ENCODE data around the gene CTNNBL1.
A peak's percentile ranks its signal among the peaks of the same experiment; 100 is the strongest.

DNA sequence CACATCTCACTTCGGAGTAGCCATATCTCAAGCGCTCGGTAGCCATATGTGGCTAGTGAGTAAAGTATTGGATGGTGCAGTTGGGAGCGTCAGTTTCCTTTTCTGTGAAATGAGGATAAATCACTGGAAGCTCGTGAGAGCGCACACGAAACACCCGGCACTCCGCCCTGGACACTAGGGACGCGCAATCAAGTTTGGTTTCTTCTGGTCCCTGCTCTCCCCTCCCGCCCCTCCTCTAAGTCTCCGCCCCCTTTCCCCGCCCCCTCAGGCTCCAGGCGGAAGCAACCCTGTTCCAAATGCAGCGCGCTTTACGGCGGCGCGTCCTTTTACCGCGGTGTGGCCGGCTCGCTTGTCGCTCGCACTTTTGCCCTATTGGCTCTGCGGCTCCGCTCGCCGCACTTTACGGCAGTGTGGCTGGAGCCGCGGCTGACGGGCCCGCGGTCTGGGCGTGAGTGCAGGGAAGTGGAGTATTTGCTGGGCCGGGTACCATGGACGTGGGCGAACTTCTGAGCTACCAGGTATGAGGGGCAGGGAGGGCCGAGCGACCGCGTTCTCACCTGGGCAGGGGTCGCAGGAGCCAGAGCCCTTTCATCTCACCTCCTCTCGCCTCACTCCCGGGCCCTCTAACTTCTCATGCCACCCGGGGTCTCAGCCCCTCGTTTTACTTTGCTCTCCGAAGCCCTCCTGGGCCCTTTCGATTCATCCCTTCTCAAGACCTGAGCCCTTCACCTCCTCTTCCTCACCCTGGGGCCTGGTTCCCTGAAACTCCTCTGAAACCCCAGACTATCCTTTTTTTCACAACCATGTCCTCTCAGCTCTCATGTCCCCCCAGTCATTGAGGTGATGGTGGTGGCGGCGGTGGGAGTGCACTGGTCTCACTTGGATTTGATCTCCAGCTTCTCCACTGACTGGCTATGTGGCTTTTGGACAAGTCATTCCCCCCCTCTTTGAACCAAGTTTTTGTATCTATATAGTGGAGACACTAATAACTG, at the start of gene CTNNBL1:
- TF ChIP-seq CTCF (IDR thresholded peaks at IDR 0.05): 0 out of 2 replicates have a peak, but pooled peaks have one; percentile 13
- TF ChIP-seq ZFX (IDR thresholded peaks at IDR 0.05; ENCODE audit: borderline replicate concordance): no peak
